Measurements from ENCODE around the gene NCAPH2. TPM values are rescaled to one million over a fixed set of nuclear protein-coding genes. Genes with fewer than 3 reads are reported as not detected.

NCAPH2 gene
- total and polyA plus RNA-seq, 2 of the 13 experiments (the other 11 are each of a cell fraction or from before 2014, with no cell fraction given): 28.1 to 64.4 TPM

DNA sequence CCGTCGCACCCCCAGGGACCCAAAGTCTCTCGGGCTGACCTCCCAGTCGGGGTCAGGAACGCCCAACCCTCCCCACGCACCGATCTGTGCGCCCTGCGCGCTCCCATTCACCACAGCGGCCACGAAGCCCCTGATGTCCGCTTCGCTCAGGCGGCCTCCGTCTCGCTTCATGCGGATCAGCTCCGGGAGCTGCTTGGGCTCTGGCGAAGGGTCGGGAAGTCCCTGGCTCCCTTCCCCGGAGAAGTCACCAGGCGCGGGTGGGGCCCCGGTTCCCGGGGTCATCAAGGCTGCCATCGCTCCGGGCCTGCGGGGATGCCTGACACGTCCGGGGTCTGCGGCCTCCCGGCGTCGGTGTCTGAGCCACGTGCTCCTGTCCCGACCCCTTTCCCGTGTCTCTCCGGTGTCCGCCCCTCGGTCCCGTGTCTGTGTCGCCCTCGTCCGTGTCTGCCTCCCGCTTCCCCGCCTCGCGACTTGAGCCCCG lies 21.4 kb downstream of the NCAPH2 start (continued):
- TF ChIP-seq ZNF598 (CRISPR knock-in tag; IDR thresholded peaks at IDR 0.05; ENCODE audit: borderline replicate concordance) (no peak), TBX3 (IDR thresholded peaks at IDR 0.05; ENCODE audit: borderline replicate concordance) (no peak), NFKB2 (CRISPR knock-in tag; IDR thresholded peaks at IDR 0.05; ENCODE audit: borderline replicate concordance) (0 out of 2 replicates have a peak, but pooled peaks have one; percentile 12), ZFP36 (IDR thresholded peaks at IDR 0.05; ENCODE audit: borderline replicate concordance, low read depth, low read length, partially characterized antibody) (no peak), SUZ12 (IDR thresholded peaks at IDR 0.05; ENCODE audit: low read depth, low read length) (no peak), REXO4 (CRISPR knock-in tag; IDR thresholded peaks at IDR 0.05; ENCODE audit: borderline replicate concordance) (0 out of 2 replicates have a peak, but pooled peaks have one; percentile 12), MATR3 (CRISPR knock-in tag; IDR thresholded peaks at IDR 0.05) (no peak), SALL1 (CRISPR knock-in tag; IDR thresholded peaks at IDR 0.05) (no peak), BORCS8-MEF2B (CRISPR knock-in tag; IDR thresholded peaks at IDR 0.05) (peak; percentile 57; the same call in 1 of the 2 replicates), ZNF567 (CRISPR knock-in tag; IDR thresholded peaks at IDR 0.05; ENCODE audit: borderline replicate concordance) (no peak), RXRA (CRISPR knock-in tag; IDR thresholded peaks at IDR 0.05) (no peak), ZNF672 (CRISPR knock-in tag; IDR thresholded peaks at IDR 0.05) (no peak), KDM6A (CRISPR knock-in tag; IDR thresholded peaks at IDR 0.05; ENCODE audit: low read depth) (no peak), ZFYVE20 (CRISPR knock-in tag; IDR thresholded peaks at IDR 0.05; ENCODE audit: borderline replicate concordance, low read depth) (0 out of 2 replicates have a peak, but pooled peaks have one; percentile 27), BRCA1 (CRISPR knock-in tag; IDR thresholded peaks at IDR 0.05) (no peak)
- TF ChIP-seq, protein P1, sequence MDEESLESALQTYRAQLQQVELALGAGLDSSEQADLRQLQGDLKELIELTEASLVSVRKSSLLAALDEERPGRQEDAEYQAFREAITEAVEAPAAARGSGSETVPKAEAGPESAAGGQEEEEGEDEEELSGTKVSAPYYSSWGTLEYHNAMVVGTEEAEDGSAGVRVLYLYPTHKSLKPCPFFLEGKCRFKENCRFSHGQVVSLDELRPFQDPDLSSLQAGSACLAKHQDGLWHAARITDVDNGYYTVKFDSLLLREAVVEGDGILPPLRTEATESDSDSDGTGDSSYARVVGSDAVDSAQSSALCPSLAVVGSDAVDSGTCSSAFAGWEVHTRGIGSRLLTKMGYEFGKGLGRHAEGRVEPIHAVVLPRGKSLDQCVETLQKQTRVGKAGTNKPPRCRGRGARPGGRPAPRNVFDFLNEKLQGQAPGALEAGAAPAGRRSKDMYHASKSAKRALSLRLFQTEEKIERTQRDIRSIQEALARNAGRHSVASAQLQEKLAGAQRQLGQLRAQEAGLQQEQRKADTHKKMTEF (CRISPR knock-in tag; IDR thresholded peaks at IDR 0.05): no peak

Data from HepG2 (cell line).